K562 (cell line): ENCODE results near the gene DOCK8. TPM values are rescaled to one million over a fixed set of nuclear protein-coding genes. Genes with fewer than 3 reads are reported as not detected.

Source experiments
- ATAC-seq: fragments of 200-7000 bp; cut with Tn5 transposase; 3 replicates; pipeline ENCODE4 v1.9.1; 2020; ENCODE audit warnings: moderate library complexity
- BruUV-seq: library from RNA; stranded (reverse); fragments of 400-500 nt; replicated peaks from 2 replicates; lab custom pipeline; 2021; lab: Mats Ljungman, UMichigan
- CTCF ChIA-PET: fragments of 300-600 bp; formaldehyde crosslinking; extraction: SDS; loops from one replicate; lab custom pipeline; 2021; ENCODE audit warnings: low intra/inter-chr PET ratio; lab: Yijun Ruan, JAX
- POLR2A ChIA-PET: fragments of 300-600, 350-650 bp; sonication (Branson Sonifier 250); formaldehyde crosslinking; extraction: SDS; loops from one replicate; lab custom pipeline; 2021; ENCODE audit warnings: antibody characterized with exemption, inconsistent platforms; lab: Yijun Ruan, JAX
- DNase-seq, 4 experiments: peaks; one replicate each; pipeline versions ENCODE4 v3.0.0 to v3.0.0-alpha.2; 2011 to 2018; ENCODE audit warnings: low spot score in 3 of 4, mixed read lengths in 3 of 4; ENCODE audit errors: extremely low read depth in 1 of 4
- FAIRE-seq: peaks from 2 replicates; lab custom pipeline; 2011; peaks lifted over from hg19 to GRCh38; lab: Jason Lieb, UNC
- H2AFZ ChIP-seq: 2 replicates; pipeline ENCODE4 v1.6.0; 2011; ENCODE audit warnings: low read depth, low read length, control low read depth, inconsistent platforms
- H3K27ac ChIP-seq: fragments of 200-600 bp; 3 replicates; pipeline ENCODE4 v1.8.0; 2011; ENCODE audit warnings: low read depth, mild to moderate bottlenecking, control low read depth, inconsistent platforms, low read length, moderate library complexity, mixed read lengths; ENCODE audit errors: extremely low read depth
- H3K27me3 ChIP-seq, 2 experiments: fragments of 300-600 bp in 1 of 2; 2 replicates in 1 of 2; 3 replicates in 1 of 2; pipeline versions ENCODE4 v1.6.0 to v1.8.0; 2011; ENCODE audit warnings: inconsistent platforms in 2 of 2, low read length in 2 of 2, mild to moderate bottlenecking in 1 of 2, mixed read lengths in 1 of 2, moderate library complexity in 1 of 2; ENCODE audit not compliant: control insufficient read depth in 2 of 2, insufficient read depth in 2 of 2
- H3K36me3 ChIP-seq: fragments of 300-600 bp; 3 replicates; pipeline ENCODE4 v1.8.0; 2011; ENCODE audit warnings: mild to moderate bottlenecking, low read length, inconsistent platforms; ENCODE audit not compliant: control insufficient read depth, insufficient read depth
- H3K4me1 ChIP-seq, 2 experiments: fragments of 200-600 bp in 1 of 2; replicated peaks in 1 of 2; 2 replicates in 1 of 2; 3 replicates in 1 of 2; pipeline versions ENCODE4 v1.5.1 to v1.8.0; 2011; ENCODE audit warnings: inconsistent platforms in 2 of 2, low read length in 2 of 2, mild to moderate bottlenecking in 1 of 2, mixed read lengths in 1 of 2, moderate library complexity in 1 of 2; ENCODE audit not compliant: control insufficient read depth in 2 of 2, insufficient read depth in 2 of 2
- H3K4me2 ChIP-seq: 2 replicates; pipeline ENCODE4 v1.6.1; 2011; ENCODE audit warnings: low read length, control low read depth, inconsistent platforms, mixed read lengths; ENCODE audit not compliant: insufficient read depth
- H3K4me3 ChIP-seq: fragments of 200-600 bp; sonication (generic), shearing (Covaris generic); 2 replicates; pipeline ENCODE4 v1.5.1; 2016; ENCODE audit warnings: control low read depth, inconsistent platforms
- H3K79me2 ChIP-seq: fragments of 200-600 bp; 3 replicates; pipeline ENCODE4 v1.8.0; 2011; ENCODE audit warnings: low read length, inconsistent platforms; ENCODE audit not compliant: control insufficient read depth, insufficient read depth
- H3K9ac ChIP-seq, 2 experiments: 2 replicates each; pipeline versions ENCODE4 v1.6.0 to v1.6.1; 2011; ENCODE audit warnings: low read depth in 2 of 2, low read length in 2 of 2, control low read depth in 1 of 2, inconsistent platforms in 1 of 2, mild to moderate bottlenecking in 1 of 2, mixed read lengths in 1 of 2; ENCODE audit not compliant: insufficient read depth in 1 of 2
- H3K9me1 ChIP-seq: one replicate; pipeline ENCODE4 v1.6.0; 2011; ENCODE audit warnings: inconsistent platforms, mild to moderate bottlenecking, low read length, moderate library complexity; ENCODE audit not compliant: control insufficient read depth, insufficient read depth
- H3K9me3 ChIP-seq: replicated peaks from 2 replicates; pipeline ENCODE4 v1.5.1; 2011; ENCODE audit warnings: low read depth, low read length, inconsistent platforms; ENCODE audit not compliant: control insufficient read depth, insufficient read depth
- H4K20me1 ChIP-seq: replicated peaks from 2 replicates; pipeline ENCODE4 v1.6.1; 2011; ENCODE audit warnings: low read length, inconsistent platforms, mixed read lengths; ENCODE audit not compliant: control insufficient read depth, insufficient read depth
- CHD1 ChIP-seq: fragments of 200-600 bp; sonication (generic); IDR thresholded peaks from one replicate; pipeline ENCODE4 v1.6.1; 2012; ENCODE audit warnings: mild to moderate bottlenecking, moderate library complexity, low read length, inconsistent platforms
- ELF1 ChIP-seq: fragments of 200-800 bp; sonication (Bioruptor generic); IDR thresholded peaks from 2 replicates; pipeline ENCODE4 v1.6.1; 2016; ENCODE audit warnings: missing genetic modification characterization, missing compliant biosample characterization
- HDGF ChIP-seq: fragments of 450-650 bp; IDR thresholded peaks from 2 replicates; pipeline ENCODE4 v1.6.1; 2016
- MTA1 ChIP-seq: fragments of 450-650 bp; IDR thresholded peaks from 2 replicates; pipeline ENCODE4 v1.6.1; 2017; ENCODE audit warnings: borderline replicate concordance
- MTA3 ChIP-seq: fragments of 450-650 bp; formaldehyde crosslinking; IDR thresholded peaks from 2 replicates; pipeline ENCODE4 v1.6.1; 2017; ENCODE audit warnings: mild to moderate bottlenecking, borderline replicate concordance
- POU5F1 ChIP-seq: fragments of 150-350 bp; IDR thresholded peaks from 2 replicates; pipeline ENCODE4 v1.6.1; 2014; ENCODE audit warnings: borderline replicate concordance, low read length, low read depth, mild to moderate bottlenecking; ENCODE audit not compliant: partially characterized antibody
- U2AF2 ChIP-seq: fragments of 200-400 bp; formaldehyde crosslinking; optimal IDR thresholded peaks from 2 replicates; pipeline ENCODE3; 2017; ENCODE audit warnings: low read depth, mild to moderate bottlenecking, low read length
- ZNF124 ChIP-seq: sonication (generic); formaldehyde crosslinking; IDR thresholded peaks from 2 replicates; pipeline ENCODE4 v1.8.1; 2022; ENCODE audit warnings: missing genetic modification reagents
- ZNF274 ChIP-seq: IDR thresholded peaks from 2 replicates; pipeline ENCODE4 v1.6.1; 2011; ENCODE audit warnings: low read depth, mild to moderate bottlenecking, low read length, moderate library complexity, borderline replicate concordance
- ZNF354B ChIP-seq: fragments of 250-450 bp; sonication (Bioruptor Pico); IDR thresholded peaks from 2 replicates; pipeline ENCODE4 v1.4.0; 2020
- ZNF717 ChIP-seq: fragments of 250-450 bp; sonication (Bioruptor Pico); IDR thresholded peaks from 2 replicates; pipeline ENCODE4 v1.5.0; 2021
- WGBS: fragments of 100-300 bp; shearing (Covaris generic); methylation state at CpG from one replicate; pipeline ENCODE4 v1.1.6; 2016; ENCODE audit warnings: low coverage, mixed read lengths; ENCODE audit not compliant: insufficient coverage; ENCODE audit errors: missing lambda C conversion rate; 5-methylcytosine and 5-hydroxymethylcytosine counted together
- in situ Hi-C: fragments of 300-500 bp; cut with MboI; formaldehyde crosslinking; loops from 4 replicates; pipeline ENCODE4 v1.15.0; 2018; ENCODE audit warnings: inconsistent platforms, mixed read lengths
- intact Hi-C: fragments of 100-400 bp; cut with micrococcal nuclease; formaldehyde crosslinking; loops from 2 replicates; pipeline ENCODE4 v1.14.2; 2022
- polyA plus RNA-seq, 8 experiments: library from polyadenylated mRNA; depleted of rRNA in 4 of 8; stranded (reverse) in 5 of 8; unstranded in 3 of 8; fragments of >200 nt; fragmentation: Nextera tagmentation in 2 of 8; fragmentation: Illumina TruSeq in 1 of 8; extraction: Ambion mirVana in 2 of 8; extraction: Trizol in 1 of 8; gene quantifications; 2 replicates each; pipeline versions ENCODE4 v1.2.1 to v1.2.3, GENCODE V29; 2011 to 2014; ENCODE audit warnings: inconsistent platforms in 1 of 8, missing spikeins in 1 of 8
- total RNA-seq, 7 experiments: library from RNA; depleted of rRNA in 6 of 7; stranded (reverse); fragments of >200 nt in 6 of 7; fragmentation: Illumina TruSeq in 2 of 7; extraction: Trizol in 2 of 7; gene quantifications; 2 replicates each; pipeline versions ENCODE4 v1.2.1 to v1.2.3, GENCODE V29; 2011 to 2021; ENCODE audit warnings: low replicate concordance in 1 of 7
- TF ChIP-seq, protein P1 (sequence below): fragments of 450-650 bp; formaldehyde crosslinking; conservative IDR thresholded peaks from 2 replicates; pipeline ENCODE4 v1.4.0; 2022; ENCODE audit warnings: mild to moderate bottlenecking, missing genetic modification characterization
- TF ChIP-seq, protein P2 (sequence below): sonication (generic); formaldehyde crosslinking; IDR thresholded peaks from 2 replicates; pipeline ENCODE4 v1.8.0; 2022; ENCODE audit warnings: missing genetic modification reagents, mild to moderate bottlenecking, moderate library complexity, borderline replicate concordance
- TF ChIP-seq, protein P3 (sequence below): fragments of 450-650 bp; IDR thresholded peaks from 2 replicates; pipeline ENCODE4 v1.6.1; 2016; ENCODE audit warnings: low read depth

Gene DOCK8
- total and polyA plus RNA-seq, 9 of the 15 experiments (the other 6 are each of a cell fraction or from before 2014, with no cell fraction given) = 14.4 to 53.8 (median 25.1) TPM

GRCh38 chr9:217950-218349 lies 3.3 kb downstream of the DOCK8 start:
- no TSS peak for BruUV-seq
- in situ Hi-C loops = no loop called here
- TF ChIP-seq HDGF (no peak), MTA3 (no peak), U2AF2 (no peak), ZNF354B (CRISPR knock-in tag) (no peak), ZNF274 (no peak), CHD1 (no peak), ZNF717 (CRISPR knock-in tag) (no peak), ELF1 (tag) (no peak), POU5F1 (no peak), ZNF124 (CRISPR knock-in tag) (no peak), MTA1 (no peak)
- TF ChIP-seq, protein P1, sequence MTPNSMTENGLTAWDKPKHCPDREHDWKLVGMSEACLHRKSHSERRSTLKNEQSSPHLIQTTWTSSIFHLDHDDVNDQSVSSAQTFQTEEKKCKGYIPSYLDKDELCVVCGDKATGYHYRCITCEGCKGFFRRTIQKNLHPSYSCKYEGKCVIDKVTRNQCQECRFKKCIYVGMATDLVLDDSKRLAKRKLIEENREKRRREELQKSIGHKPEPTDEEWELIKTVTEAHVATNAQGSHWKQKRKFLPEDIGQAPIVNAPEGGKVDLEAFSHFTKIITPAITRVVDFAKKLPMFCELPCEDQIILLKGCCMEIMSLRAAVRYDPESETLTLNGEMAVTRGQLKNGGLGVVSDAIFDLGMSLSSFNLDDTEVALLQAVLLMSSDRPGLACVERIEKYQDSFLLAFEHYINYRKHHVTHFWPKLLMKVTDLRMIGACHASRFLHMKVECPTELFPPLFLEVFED (CRISPR knock-in tag) = no peak
- TF ChIP-seq, protein P2, sequence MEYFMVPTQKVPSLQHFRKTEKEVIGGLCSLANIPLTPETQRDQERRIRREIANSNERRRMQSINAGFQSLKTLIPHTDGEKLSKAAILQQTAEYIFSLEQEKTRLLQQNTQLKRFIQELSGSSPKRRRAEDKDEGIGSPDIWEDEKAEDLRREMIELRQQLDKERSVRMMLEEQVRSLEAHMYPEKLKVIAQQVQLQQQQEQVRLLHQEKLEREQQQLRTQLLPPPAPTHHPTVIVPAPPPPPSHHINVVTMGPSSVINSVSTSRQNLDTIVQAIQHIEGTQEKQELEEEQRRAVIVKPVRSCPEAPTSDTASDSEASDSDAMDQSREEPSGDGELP (CRISPR knock-in tag) = no peak
- TF ChIP-seq, protein P3, sequence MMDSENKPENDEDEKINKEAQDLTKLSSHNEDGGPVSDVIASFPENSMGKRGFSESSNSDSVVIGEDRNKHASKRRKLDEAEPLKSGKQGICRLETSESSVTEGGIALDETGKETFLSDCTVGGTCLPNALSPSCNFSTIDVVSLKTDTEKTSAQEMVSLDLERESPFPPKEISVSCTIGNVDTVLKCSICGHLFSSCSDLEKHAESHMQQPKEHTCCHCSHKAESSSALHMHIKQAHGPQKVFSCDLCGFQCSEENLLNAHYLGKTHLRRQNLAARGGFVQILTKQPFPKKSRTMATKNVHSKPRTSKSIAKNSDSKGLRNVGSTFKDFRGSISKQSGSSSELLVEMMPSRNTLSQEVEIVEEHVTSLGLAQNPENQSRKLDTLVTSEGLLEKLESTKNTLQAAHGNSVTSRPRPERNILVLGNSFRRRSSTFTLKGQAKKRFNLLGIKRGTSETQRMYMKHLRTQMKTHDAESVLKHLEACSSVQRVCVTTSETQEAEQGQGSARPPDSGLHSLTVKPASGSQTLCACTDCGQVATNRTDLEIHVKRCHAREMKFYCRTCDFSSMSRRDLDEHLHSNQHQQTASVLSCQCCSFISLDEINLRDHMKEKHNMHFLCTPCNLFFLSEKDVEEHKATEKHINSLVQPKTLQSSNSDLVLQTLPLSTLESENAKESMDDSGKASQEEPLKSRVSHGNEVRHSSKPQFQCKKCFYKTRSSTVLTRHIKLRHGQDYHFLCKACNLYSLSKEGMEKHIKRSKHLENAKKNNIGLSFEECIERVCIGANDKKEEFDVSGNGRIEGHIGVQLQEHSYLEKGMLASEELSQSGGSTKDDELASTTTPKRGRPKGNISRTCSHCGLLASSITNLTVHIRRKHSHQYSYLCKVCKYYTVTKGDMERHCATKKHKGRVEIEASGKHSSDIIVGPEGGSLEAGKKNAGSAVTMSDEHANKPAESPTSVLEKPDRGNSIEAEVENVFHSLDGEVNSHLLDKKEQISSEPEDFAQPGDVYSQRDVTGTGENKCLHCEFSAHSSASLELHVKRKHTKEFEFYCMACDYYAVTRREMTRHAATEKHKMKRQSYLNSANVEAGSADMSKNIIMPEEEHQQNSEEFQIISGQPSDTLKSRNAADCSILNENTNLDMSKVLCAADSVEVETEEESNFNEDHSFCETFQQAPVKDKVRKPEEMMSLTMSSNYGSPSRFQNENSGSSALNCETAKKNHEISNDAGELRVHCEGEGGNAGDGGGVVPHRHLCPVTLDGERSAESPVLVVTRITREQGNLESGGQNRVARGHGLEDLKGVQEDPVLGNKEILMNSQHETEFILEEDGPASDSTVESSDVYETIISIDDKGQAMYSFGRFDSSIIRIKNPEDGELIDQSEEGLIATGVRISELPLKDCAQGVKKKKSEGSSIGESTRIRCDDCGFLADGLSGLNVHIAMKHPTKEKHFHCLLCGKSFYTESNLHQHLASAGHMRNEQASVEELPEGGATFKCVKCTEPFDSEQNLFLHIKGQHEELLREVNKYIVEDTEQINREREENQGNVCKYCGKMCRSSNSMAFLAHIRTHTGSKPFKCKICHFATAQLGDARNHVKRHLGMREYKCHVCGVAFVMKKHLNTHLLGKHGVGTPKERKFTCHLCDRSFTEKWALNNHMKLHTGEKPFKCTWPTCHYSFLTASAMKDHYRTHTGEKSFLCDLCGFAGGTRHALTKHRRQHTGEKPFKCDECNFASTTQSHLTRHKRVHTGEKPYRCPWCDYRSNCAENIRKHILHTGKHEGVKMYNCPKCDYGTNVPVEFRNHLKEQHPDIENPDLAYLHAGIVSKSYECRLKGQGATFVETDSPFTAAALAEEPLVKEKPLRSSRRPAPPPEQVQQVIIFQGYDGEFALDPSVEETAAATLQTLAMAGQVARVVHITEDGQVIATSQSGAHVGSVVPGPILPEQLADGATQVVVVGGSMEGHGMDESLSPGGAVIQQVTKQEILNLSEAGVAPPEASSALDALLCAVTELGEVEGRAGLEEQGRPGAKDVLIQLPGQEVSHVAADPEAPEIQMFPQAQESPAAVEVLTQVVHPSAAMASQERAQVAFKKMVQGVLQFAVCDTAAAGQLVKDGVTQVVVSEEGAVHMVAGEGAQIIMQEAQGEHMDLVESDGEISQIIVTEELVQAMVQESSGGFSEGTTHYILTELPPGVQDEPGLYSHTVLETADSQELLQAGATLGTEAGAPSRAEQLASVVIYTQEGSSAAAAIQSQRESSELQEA = no peak

More at GRCh38 chr9:217950-218349, 3.3 kb downstream of the DOCK8 start:
- H3K9ac ChIP-seq = no peak overlapping the region
- no peaks in the 10 kb centered on the region for H3K27me3 ChIP-seq
- H3K79me2 ChIP-seq = peaks cover 44% of the 10 kb centered on the region
- 53% methylated on average over 2 of the region's 2 CpGs for WGBS
- H4K20me1 ChIP-seq = no peaks in the 10 kb centered on the region
- FAIRE-seq (no peak), DNase-seq (no peak), ATAC-seq (no peak)
- H3K36me3 ChIP-seq = no peaks in the 10 kb centered on the region
- H3K9me3 ChIP-seq = no peaks in the 10 kb centered on the region
- H3K27ac ChIP-seq = no peak overlapping the region
- H3K4me1 ChIP-seq = peaks cover 22 to 23% of the 10 kb centered on the region in 2 experiments; a peak in 4 of 5 replicates
- no peak overlapping the region for H3K4me3 ChIP-seq
- H2AFZ ChIP-seq = no peak overlapping the region
- H3K4me2 ChIP-seq = no peak overlapping the region
- H3K9me1 ChIP-seq = no peaks in the 10 kb centered on the region
- POLR2A ChIA-PET = interaction anchor here (3.4 kb wide), 1 partner anchor 55 kb away, joined by 21 read pairs; no protein-coding TSS in a partner anchor
- CTCF ChIA-PET = no interaction called here
- intact Hi-C loops = loop anchor here (5.0 to 10.0 kb wide), 2 partner anchors 34 to 87 kb away; no protein-coding TSS in a partner anchor
